T-helper 2 cell treated with Interferon-gamma antibody and Interleukin-4, amounts not matched to agents 100 ng/mL and 5 ng/mL, for 36 hours (primary cell): ENCODE results near the gene COL5A2. TPM values are rescaled to one million over a fixed set of nuclear protein-coding genes. Genes with fewer than 3 reads are reported as not detected.

Source experiments
- intact Hi-C: fragments of 100-400 bp; cut with micrococcal nuclease; formaldehyde crosslinking; loops from one replicate; pipeline ENCODE4 v1.15.1; 2023
- total RNA-seq: library from RNA; stranded (reverse); gene quantifications from 2 replicates; pipeline ENCODE4 v1.2.3, GENCODE V29; 2022

Gene COL5A2
- total RNA-seq, 1 donor from 2014 or later, result 0.52 TPM

GRCh38 chr2:189056200-189057106, 123.1 kb downstream of the COL5A2 start:
- intact Hi-C loops, result no loop called here

GRCh38 chr2:189050165-189050712, 129.3 kb downstream of the COL5A2 start:
- intact Hi-C loops, result no loop called here

- intact Hi-C loops, result no loop called here
These were observed 129.8 kb downstream of the COL5A2 start for GRCh38 chr2:189049709-189050164.

GRCh38 chr2:189048189-189048588, 131.4 kb downstream of the COL5A2 start:
- intact Hi-C loops, result no loop called here

- intact Hi-C loops, result no loop called here
These were observed 132.2 kb downstream of the COL5A2 start for GRCh38 chr2:189047171-189047888.

GRCh38 chr2:189046320-189046719, 133.2 kb downstream of the COL5A2 start:
- intact Hi-C loops, result no loop called here

GRCh38 chr2:189045836-189046235, 133.7 kb downstream of the COL5A2 start:
- intact Hi-C loops, result no loop called here

GRCh38 chr2:189037518-189037917, 142.0 kb downstream of the COL5A2 start:
- intact Hi-C loops, result no loop called here

GRCh38 chr2:189024901-189025618, 154.5 kb downstream of the COL5A2 start:
- intact Hi-C loops, result no loop called here

GRCh38 chr2:189022492-189022891, 157.1 kb downstream of the COL5A2 start:
- intact Hi-C loops, result no loop called here

- intact Hi-C loops, result no loop called here
These were observed 157.5 kb downstream of the COL5A2 start for GRCh38 chr2:189022053-189022481.

- intact Hi-C loops, result no loop called here
These were observed 159.4 kb downstream of the COL5A2 start for GRCh38 chr2:189020179-189020578.

GRCh38 chr2:189018631-189019030, 160.9 kb downstream of the COL5A2 start:
- intact Hi-C loops, result no loop called here

GRCh38 chr2:189016311-189016861, 163.2 kb downstream of the COL5A2 start:
- intact Hi-C loops, result no loop called here

- intact Hi-C loops, result no loop called here
These were observed 164.2 kb downstream of the COL5A2 start for GRCh38 chr2:189015359-189015758.

- intact Hi-C loops, result no loop called here
These were observed 165.0 kb downstream of the COL5A2 start for GRCh38 chr2:189014449-189015138.

GRCh38 chr2:189013671-189014448, 165.7 kb downstream of the COL5A2 start:
- intact Hi-C loops, result no loop called here

- intact Hi-C loops, result no loop called here
These were observed 166.5 kb downstream of the COL5A2 start for GRCh38 chr2:189013031-189013430.

GRCh38 chr2:189012351-189012750, 167.2 kb downstream of the COL5A2 start:
- intact Hi-C loops, result no loop called here

- intact Hi-C loops, result no loop called here
These were observed 169.0 kb downstream of the COL5A2 start for GRCh38 chr2:189010536-189010935.
